ENCODE results near the gene GADL1. TPM values are rescaled to one million over a fixed set of nuclear protein-coding genes. Genes with fewer than 3 reads are reported as not detected.

Gene GADL1
- total and polyA plus RNA-seq, 2 experiments from 2014 or later: 0.13 TPM; not detected in 1

- H3K27ac ChIP-seq: no peak overlapping the region
- H3K79me2 ChIP-seq: no peaks in the 10 kb centered on the region
- no peak for DNase-seq (ENCODE audit: low spot score)
- no peaks in the 10 kb centered on the region for H3K9me3 ChIP-seq (ENCODE audit: low read depth)
- H2AFZ ChIP-seq: no peak overlapping the region
- no peaks in the 10 kb centered on the region for H3K9me2 ChIP-seq (replicated peaks; ENCODE audit: insufficient read depth)
- no peak overlapping the region for H3K4me2 ChIP-seq
- no peaks in the 10 kb centered on the region for H3K27me3 ChIP-seq
- TF ChIP-seq EZH2 (IDR thresholded peaks at IDR 0.05; ENCODE audit: borderline replicate concordance) (no peak), CTCF (IDR thresholded peaks at IDR 0.05; ENCODE audit: poor library complexity) (no peak), EZH2phosphoT487 (IDR thresholded peaks at IDR 0.05; ENCODE audit: low read depth, severe bottlenecking, unreplicated experiment) (no peak)
- H3K36me3 ChIP-seq (replicated peaks; ENCODE audit: insufficient read depth, low read depth): no peaks in the 10 kb centered on the region
- no peaks in the 10 kb centered on the region for H4K20me1 ChIP-seq (ENCODE audit: insufficient read depth, poor library complexity, severe bottlenecking)
- no peaks in the 10 kb centered on the region for H3K4me1 ChIP-seq (ENCODE audit: insufficient read depth)
- H3K4me3 ChIP-seq: no peak overlapping the region
- 80% methylated on average over 4 of the region's 4 CpGs for WGBS (ENCODE audit: low lambda C conversion rate, missing lambda C conversion rate)
Observed at GRCh38 chr3:30813734-30814133, 80.7 kb downstream of the GADL1 start.

- Histone ChIP-seq H3K27ac (no peak overlapping the region), H2AFZ (no peak overlapping the region), H3K9me3 (ENCODE audit: low read depth) (no peaks in the 10 kb centered on the region)
Observed at GRCh38 chr3:30811151-30811795, 83.2 kb downstream of the GADL1 start.

GRCh38 chr3:30810625-30811024, 83.8 kb downstream of the GADL1 start:
- no peak overlapping the region for H3K4me3 ChIP-seq
- no peaks in the 10 kb centered on the region for H3K36me3 ChIP-seq (replicated peaks; ENCODE audit: insufficient read depth, low read depth)
- H3K9me3 ChIP-seq (ENCODE audit: low read depth): no peaks in the 10 kb centered on the region
- no peaks in the 10 kb centered on the region for H3K4me1 ChIP-seq (ENCODE audit: insufficient read depth)
- TF ChIP-seq CTCF (IDR thresholded peaks at IDR 0.05; ENCODE audit: poor library complexity) (no peak), EZH2 (IDR thresholded peaks at IDR 0.05; ENCODE audit: borderline replicate concordance) (no peak), EZH2phosphoT487 (IDR thresholded peaks at IDR 0.05; ENCODE audit: low read depth, severe bottlenecking, unreplicated experiment) (no peak)
- DNase-seq (ENCODE audit: low spot score): no peak
- no peak overlapping the region for H3K4me2 ChIP-seq
- no peaks in the 10 kb centered on the region for H3K27me3 ChIP-seq
- H3K79me2 ChIP-seq: no peaks in the 10 kb centered on the region
- no peak overlapping the region for H2AFZ ChIP-seq
- WGBS (ENCODE audit: low lambda C conversion rate, missing lambda C conversion rate): 91% methylated on average over 6 of the region's 6 CpGs
- no peak overlapping the region for H3K27ac ChIP-seq
- H3K9me2 ChIP-seq (replicated peaks; ENCODE audit: insufficient read depth): no peaks in the 10 kb centered on the region
- H4K20me1 ChIP-seq (ENCODE audit: insufficient read depth, poor library complexity, severe bottlenecking): no peaks in the 10 kb centered on the region

More at GRCh38 chr3:30811151-30811795, 83.2 kb downstream of the GADL1 start:
- H3K79me2 ChIP-seq: no peaks in the 10 kb centered on the region
- whole genome bisulfite sequencing (ENCODE audit: low lambda C conversion rate, missing lambda C conversion rate): 77% methylated on average over 4 of the region's 4 CpGs
- DNase-seq (ENCODE audit: low spot score): no peak
- no peaks in the 10 kb centered on the region for H3K4me1 ChIP-seq (ENCODE audit: insufficient read depth)
- H4K20me1 ChIP-seq (ENCODE audit: insufficient read depth, poor library complexity, severe bottlenecking): no peaks in the 10 kb centered on the region
- no peaks in the 10 kb centered on the region for H3K27me3 ChIP-seq
- TF ChIP-seq EZH2 (IDR thresholded peaks at IDR 0.05; ENCODE audit: borderline replicate concordance): no peak
- TF ChIP-seq CTCF (IDR thresholded peaks at IDR 0.05; ENCODE audit: poor library complexity): no peak
- TF ChIP-seq EZH2phosphoT487 (IDR thresholded peaks at IDR 0.05; ENCODE audit: low read depth, severe bottlenecking, unreplicated experiment): no peak
- H3K9me2 ChIP-seq (replicated peaks; ENCODE audit: insufficient read depth): no peaks in the 10 kb centered on the region
- H3K4me3 ChIP-seq: no peak overlapping the region
- H3K36me3 ChIP-seq (replicated peaks; ENCODE audit: insufficient read depth, low read depth): no peaks in the 10 kb centered on the region
- no peak overlapping the region for H3K4me2 ChIP-seq

Measured in hepatocyte (in vitro differentiated cells).